Gastroesophageal sphincter (tissue), 4 donors: ENCODE measurements around the gene STC2. TPM values are rescaled to one million over a fixed set of nuclear protein-coding genes. Genes with fewer than 3 reads are reported as not detected.

Source experiments
- ATAC-seq: fragments of 150-250 bp; one replicate; pipeline ENCODE4 v1.9.1; 2016; ENCODE audit warnings: mild to moderate bottlenecking, moderate library complexity
- H3K27ac ChIP-seq, 4 donors: fragments of 200-600 bp; sonication (generic) in 3 of 4; 1 replicate in 3 of 4; 2 replicates in 1 of 4; pipeline ENCODE4 v1.5.1; 2016 to 2019
- H3K27me3 ChIP-seq: fragments of 200-600 bp; sonication (generic); one replicate; pipeline ENCODE4 v1.5.1; 2019
- H3K36me3 ChIP-seq, 2 donors: fragments of 200-600 bp; sonication (generic); one replicate each; pipeline ENCODE4 v1.5.1; 2019; ENCODE audit warnings: control low read depth in 1 of 2
- H3K4me1 ChIP-seq, 3 donors: fragments of 200-600 bp; sonication (generic); 1 replicate in 2 of 3; 2 replicates in 1 of 3; pipeline ENCODE4 v1.5.1; 2016 to 2019; ENCODE audit warnings: control low read depth in 2 of 3
- H3K4me3 ChIP-seq, 2 donors: fragments of 200-600 bp; sonication (generic); one replicate each; pipeline ENCODE4 v1.5.1; 2019; ENCODE audit warnings: mild to moderate bottlenecking in 1 of 2, moderate library complexity in 1 of 2
- H3K9me3 ChIP-seq, 3 donors: fragments of 200-600 bp; sonication (generic); one replicate each; pipeline ENCODE4 v1.5.1; 2017 to 2019; ENCODE audit warnings: control low read depth in 2 of 3
- EP300 ChIP-seq: sonication (generic); formaldehyde crosslinking; IDR thresholded peaks from one replicate; pipeline ENCODE4 v1.6.1; 2017; ENCODE audit warnings: antibody characterized with exemption, mild to moderate bottlenecking
- POLR2A ChIP-seq, 2 donors: fragments of 450-650 bp; IDR thresholded peaks; one replicate each; pipeline ENCODE4 v1.6.1; 2017; ENCODE audit warnings: antibody characterized with exemption in 2 of 2, mild to moderate bottlenecking in 2 of 2, moderate library complexity in 1 of 2
- POLR2AphosphoS5 ChIP-seq: sonication (generic); formaldehyde crosslinking; IDR thresholded peaks from one replicate; pipeline ENCODE4 v1.6.1; 2017; ENCODE audit warnings: antibody characterized with exemption
- WGBS, 2 donors: methylation state at CpG; one replicate each; pipeline ENCODE4 v1.1.5; 2018; ENCODE audit warnings: low coverage in 1 of 2; 5-methylcytosine and 5-hydroxymethylcytosine counted together
- total RNA-seq, 4 donors: library from RNA; depleted of rRNA; stranded (reverse); fragments of >200 nt; gene quantifications; one replicate each; pipeline ENCODE4 v1.1.0, GENCODE V29; 2016
- TF ChIP-seq, protein P1 (sequence below), 4 experiments: fragments of 200-600 bp in 2 of 4; fragments of 450-650 bp in 2 of 4; sonication (generic) in 1 of 4; IDR thresholded peaks; one replicate each; pipeline ENCODE4 v1.5.1; 2017 to 2019; ENCODE audit warnings: antibody characterized with exemption in 4 of 4, mild to moderate bottlenecking in 2 of 4, moderate library complexity in 2 of 4

STC2 gene
- total RNA-seq, 4 donors from 2014 or later, result 34.1 to 116 (median 84.6) TPM

DNA sequence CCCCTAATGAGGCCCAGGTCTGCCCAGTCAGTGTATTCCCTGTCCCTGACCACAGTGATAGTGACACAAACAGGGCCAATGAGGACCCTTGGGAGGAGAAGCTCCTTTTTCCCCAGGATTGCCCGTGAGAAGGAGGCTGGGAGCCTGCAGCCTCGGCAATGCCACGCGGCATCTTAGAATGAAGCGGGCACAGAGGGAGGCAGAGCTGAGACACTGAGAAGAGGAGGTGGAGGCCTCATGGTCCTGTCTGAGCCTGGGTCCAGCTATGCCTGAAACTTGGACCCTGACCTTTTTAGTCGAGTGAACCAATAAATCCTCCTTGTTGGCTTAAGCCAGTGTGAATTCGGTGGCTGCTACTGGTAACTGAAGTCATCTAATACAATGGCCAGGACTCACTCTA lies 28.4 kb downstream of the STC2 start:
- H3K27ac ChIP-seq, result no peak overlapping the region
- TF ChIP-seq EP300 (no peak), POLR2AphosphoS5 (no peak), POLR2A (IDR thresholded peaks at IDR 0.05) (no peak)
- TF ChIP-seq, protein P1, sequence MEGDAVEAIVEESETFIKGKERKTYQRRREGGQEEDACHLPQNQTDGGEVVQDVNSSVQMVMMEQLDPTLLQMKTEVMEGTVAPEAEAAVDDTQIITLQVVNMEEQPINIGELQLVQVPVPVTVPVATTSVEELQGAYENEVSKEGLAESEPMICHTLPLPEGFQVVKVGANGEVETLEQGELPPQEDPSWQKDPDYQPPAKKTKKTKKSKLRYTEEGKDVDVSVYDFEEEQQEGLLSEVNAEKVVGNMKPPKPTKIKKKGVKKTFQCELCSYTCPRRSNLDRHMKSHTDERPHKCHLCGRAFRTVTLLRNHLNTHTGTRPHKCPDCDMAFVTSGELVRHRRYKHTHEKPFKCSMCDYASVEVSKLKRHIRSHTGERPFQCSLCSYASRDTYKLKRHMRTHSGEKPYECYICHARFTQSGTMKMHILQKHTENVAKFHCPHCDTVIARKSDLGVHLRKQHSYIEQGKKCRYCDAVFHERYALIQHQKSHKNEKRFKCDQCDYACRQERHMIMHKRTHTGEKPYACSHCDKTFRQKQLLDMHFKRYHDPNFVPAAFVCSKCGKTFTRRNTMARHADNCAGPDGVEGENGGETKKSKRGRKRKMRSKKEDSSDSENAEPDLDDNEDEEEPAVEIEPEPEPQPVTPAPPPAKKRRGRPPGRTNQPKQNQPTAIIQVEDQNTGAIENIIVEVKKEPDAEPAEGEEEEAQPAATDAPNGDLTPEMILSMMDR (IDR thresholded peaks at IDR 0.05), result no peak
- no peaks in the 10 kb centered on the region for H3K36me3 ChIP-seq
- WGBS, 2 donors, result 83 to 97% methylated on average over 1 to 5 of the region's 7 CpGs
- H3K4me1 ChIP-seq, result no peaks in the 10 kb centered on the region
- H3K4me3 ChIP-seq, result no peak overlapping the region
- H3K9me3 ChIP-seq, result no peaks in the 10 kb centered on the region
- ATAC-seq, result no peak
- H3K27me3 ChIP-seq, result peaks cover 3% of the 10 kb centered on the region

DNA sequence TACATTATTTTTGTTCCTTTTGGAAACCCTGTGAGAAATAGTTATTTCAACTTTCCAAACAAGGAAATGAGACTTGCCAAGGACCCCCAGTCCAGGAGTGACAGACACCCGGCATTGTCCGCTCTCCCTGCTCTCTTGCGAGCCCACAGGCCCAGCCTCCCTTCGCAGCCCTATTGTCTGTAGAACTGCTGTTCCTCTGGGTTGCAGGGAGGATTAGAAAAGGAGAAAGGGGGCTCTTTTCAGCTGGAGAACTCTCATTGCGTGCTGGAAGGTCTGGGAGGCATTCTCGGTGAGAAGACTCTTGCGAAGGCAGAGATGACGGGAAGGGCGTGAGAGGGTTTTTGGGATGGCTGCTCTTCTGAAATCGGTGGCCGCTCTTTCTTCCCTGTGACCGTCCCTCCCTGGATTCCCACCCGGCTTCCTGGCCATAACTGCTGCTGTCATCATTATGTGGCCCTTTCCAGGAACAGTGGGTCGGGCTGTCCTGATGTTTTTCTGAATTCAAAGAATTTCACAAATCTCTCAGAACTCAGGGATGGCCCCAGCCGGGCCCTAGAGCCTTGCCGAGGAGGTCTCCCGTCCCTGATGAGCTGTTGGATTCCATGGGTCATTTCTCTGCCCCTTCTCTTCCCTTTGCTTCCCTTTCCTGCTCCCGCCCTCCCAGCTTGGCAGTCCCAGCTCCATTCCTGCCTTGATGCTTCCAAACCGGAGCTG lies 29.8 kb downstream of the STC2 start:
- TF ChIP-seq, protein P1 (IDR thresholded peaks at IDR 0.05), result no peak
- TF ChIP-seq POLR2AphosphoS5 (no peak), POLR2A (IDR thresholded peaks at IDR 0.05) (no peak), EP300 (no peak)
- Histone ChIP-seq H3K27me3 (peaks cover 12% of the 10 kb centered on the region), H3K4me1 (peaks cover 0 to 9% (median 9%) of the 10 kb centered on the region in 3 donors), H3K9me3 (no peaks in the 10 kb centered on the region), H3K4me3 (no peak overlapping the region), H3K36me3 (no peaks in the 10 kb centered on the region), H3K27ac (no peak overlapping the region)
- 74 to 83% methylated on average over 7 to 17 of the region's 19 CpGs for WGBS, 2 donors
- ATAC-seq, result no peak

DNA sequence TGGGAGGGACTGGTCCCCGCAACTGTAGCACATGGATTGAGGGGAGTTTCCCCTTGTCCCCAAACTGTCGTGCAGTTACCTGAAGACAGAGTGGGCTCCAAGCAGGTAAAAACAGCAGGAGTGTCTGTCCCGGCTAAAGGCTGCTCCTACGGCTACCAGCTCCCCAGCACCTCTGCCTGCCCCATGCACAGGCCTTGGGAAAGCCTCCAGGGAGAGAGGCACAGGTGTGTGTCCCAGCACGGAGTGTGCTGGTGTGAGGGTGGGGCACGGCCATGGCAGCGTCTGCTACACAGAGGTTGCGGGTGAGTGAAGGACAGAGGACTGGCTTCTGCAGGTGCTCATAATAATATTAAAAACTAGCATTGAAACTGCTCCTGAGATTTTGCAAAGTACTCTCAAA lies 30.4 kb downstream of the STC2 start:
- TF ChIP-seq POLR2AphosphoS5 (no peak), POLR2A (IDR thresholded peaks at IDR 0.05) (no peak)
- TF ChIP-seq, protein P1 (IDR thresholded peaks at IDR 0.05), result no peak
- Histone ChIP-seq H3K36me3 (no peaks in the 10 kb centered on the region), H3K27me3 (peaks cover 12% of the 10 kb centered on the region), H3K4me1 (peaks cover 0 to 9% (median 9%) of the 10 kb centered on the region in 3 donors), H3K9me3 (no peaks in the 10 kb centered on the region), H3K4me3 (no peak overlapping the region), H3K27ac (no peak overlapping the region)
- ATAC-seq, result no peak
- WGBS, 2 donors, result 60 to 80% methylated on average over 1 to 3 of the region's 8 CpGs

DNA sequence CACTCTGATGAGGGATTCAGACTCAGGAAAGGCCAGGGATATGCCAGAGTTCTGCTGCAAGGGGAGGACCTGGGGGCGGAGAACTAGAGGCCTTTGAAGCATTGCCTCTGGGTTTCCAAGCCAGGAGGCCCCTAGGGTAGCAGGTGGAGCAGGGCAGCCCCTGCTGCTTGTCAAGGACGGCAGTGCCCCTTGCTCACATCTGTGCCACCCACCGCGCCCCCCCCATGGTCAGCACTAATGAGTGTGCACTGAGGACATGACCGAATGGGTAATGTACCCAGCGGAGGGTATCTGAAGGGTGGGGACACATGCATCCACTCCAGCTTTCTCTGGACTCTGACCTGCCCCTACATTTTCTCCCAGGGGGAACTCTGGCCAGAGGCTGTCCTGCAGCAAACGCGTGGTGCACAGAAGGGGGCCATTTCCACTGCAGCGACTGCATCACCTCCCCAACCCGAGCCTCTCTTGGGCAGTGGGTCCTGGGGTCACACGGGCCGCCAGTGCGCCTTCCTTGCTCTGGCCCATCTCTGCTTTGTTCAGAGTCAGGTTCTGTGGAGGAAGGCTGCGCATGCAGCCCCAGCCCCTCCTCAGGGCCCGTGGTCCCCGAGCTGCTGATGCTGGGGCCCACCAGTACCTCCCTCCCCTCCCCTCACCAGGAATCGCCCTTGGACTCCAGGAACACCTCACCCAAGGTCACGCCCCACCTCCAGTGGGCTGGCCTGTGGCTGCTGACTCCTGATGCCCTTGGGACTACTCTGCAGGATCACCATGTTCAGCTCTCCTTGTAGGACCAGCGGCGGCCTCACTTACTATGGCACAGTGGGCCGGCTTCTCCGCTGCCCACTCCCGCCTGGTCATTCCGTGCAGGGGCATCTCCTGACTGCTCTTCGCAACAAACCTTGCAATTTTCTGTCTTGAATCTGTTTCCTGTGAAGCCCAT lies 31.2 kb downstream of the STC2 start:
- 96 to 99% methylated on average over 9 to 11 of the region's 25 CpGs for WGBS, 2 donors
- H3K27ac ChIP-seq, result no peak overlapping the region
- H3K36me3 ChIP-seq, result no peaks in the 10 kb centered on the region
- peaks cover 0 to 9% (median 9%) of the 10 kb centered on the region in 3 donors for H3K4me1 ChIP-seq
- H3K9me3 ChIP-seq, result no peaks in the 10 kb centered on the region
- ATAC-seq, result no peak
- peaks cover 20% of the 10 kb centered on the region for H3K27me3 ChIP-seq
- no peak overlapping the region for H3K4me3 ChIP-seq
- TF ChIP-seq POLR2A (IDR thresholded peaks at IDR 0.05) (no peak), POLR2AphosphoS5 (no peak), EP300 (no peak)
- TF ChIP-seq, protein P1 (IDR thresholded peaks at IDR 0.05), result no peak
